NCI-H146 treated with DMSO at 0.1 percent for 48 hours (cell line): Measurements from ENCODE around the gene NADSYN1.

ENCODE experiments used
- DNase-seq: peaks from one replicate; lab custom pipeline; 2025; ENCODE audit not compliant: unreplicated experiment; lab: John Stamatoyannopoulos, UW

NADSYN1 gene

GRCh38 chr11:71489311-71490043 lies 36.5 kb downstream of the NADSYN1 start:
- no peak for DNase-seq

GRCh38 chr11:71490044-71490730 lies 37.2 kb downstream of the NADSYN1 start:
- no peak for DNase-seq

GRCh38 chr11:71490731-71491390 lies 37.9 kb downstream of the NADSYN1 start:
- no peak for DNase-seq

GRCh38 chr11:71491531-71491930 lies 38.5 kb downstream of the NADSYN1 start:
- DNase-seq: no peak

- no peak for DNase-seq
These were observed 38.9 kb downstream of the NADSYN1 start for GRCh38 chr11:71491940-71492339.

- DNase-seq: no peak
These were observed 42.6 kb downstream of the NADSYN1 start for GRCh38 chr11:71495286-71496230.

GRCh38 chr11:71496421-71496820 lies 43.4 kb downstream of the NADSYN1 start:
- DNase-seq: no peak

GRCh38 chr11:71498091-71498490 lies 45.1 kb downstream of the NADSYN1 start:
- no peak for DNase-seq

GRCh38 chr11:71499125-71499524 lies 46.1 kb downstream of the NADSYN1 start:
- DNase-seq: no peak

- no peak for DNase-seq
These were observed 46.5 kb downstream of the NADSYN1 start for GRCh38 chr11:71499546-71499945.

GRCh38 chr11:71500601-71501021 lies 47.6 kb downstream of the NADSYN1 start:
- DNase-seq: no peak

- no peak for DNase-seq
These were observed 48.3 kb downstream of the NADSYN1 start for GRCh38 chr11:71501071-71501985.

GRCh38 chr11:71502026-71502425 lies 49.0 kb downstream of the NADSYN1 start:
- DNase-seq: no peak

- DNase-seq: no peak
These were observed 50.0 kb downstream of the NADSYN1 start for GRCh38 chr11:71502871-71503435.

GRCh38 chr11:71504531-71504930 lies 51.5 kb downstream of the NADSYN1 start:
- DNase-seq: no peak

- no peak for DNase-seq
These were observed 52.0 kb downstream of the NADSYN1 start for GRCh38 chr11:71505001-71505400.

- no peak for DNase-seq
These were observed 52.8 kb downstream of the NADSYN1 start for GRCh38 chr11:71505781-71506180.

- no peak for DNase-seq
These were observed 54.1 kb downstream of the NADSYN1 start for GRCh38 chr11:71507102-71507501.
